Keratinocyte (primary cell): ENCODE results near the gene CCS. TPM values are rescaled to one million over a fixed set of nuclear protein-coding genes. Genes with fewer than 3 reads are reported as not detected.

Experiments
- DNase-seq: peaks from one replicate; pipeline ENCODE4 v3.0.0-alpha.2; 2011; ENCODE audit warnings: low read depth, missing footprints, low spot score
- FAIRE-seq: peaks from 2 replicates; lab custom pipeline; 2011; peaks lifted over from hg19 to GRCh38; lab: Jason Lieb, UNC
- H2AFZ ChIP-seq: 2 replicates; pipeline ENCODE4 v1.6.0; 2012; ENCODE audit warnings: low read length, control low read depth, inconsistent platforms; ENCODE audit not compliant: control insufficient read depth
- H3K27ac ChIP-seq: 2 replicates; pipeline ENCODE4 v1.5.1; 2011; ENCODE audit warnings: low read length; ENCODE audit not compliant: control insufficient read depth, insufficient read depth
- H3K27me3 ChIP-seq: 3 replicates; pipeline ENCODE4 v1.6.0; 2011; ENCODE audit warnings: low read length; ENCODE audit not compliant: control insufficient read depth, insufficient read depth; ENCODE audit errors: extremely low read depth
- H3K36me3 ChIP-seq, 2 experiments: 2 replicates in 1 of 2; 3 replicates in 1 of 2; pipeline ENCODE4 v1.5.1; 2011; ENCODE audit warnings: low read length in 2 of 2, mild to moderate bottlenecking in 1 of 2; ENCODE audit not compliant: control insufficient read depth in 2 of 2, insufficient read depth in 2 of 2; ENCODE audit errors: extremely low read depth in 1 of 2
- H3K4me1 ChIP-seq: 3 replicates; pipeline ENCODE4 v1.5.1; 2011; ENCODE audit warnings: low read length; ENCODE audit not compliant: control insufficient read depth, insufficient read depth; ENCODE audit errors: extremely low read depth
- H3K4me2 ChIP-seq: 3 replicates; pipeline ENCODE4 v1.6.0; 2011; ENCODE audit warnings: low read depth, low read length; ENCODE audit not compliant: control insufficient read depth, insufficient read depth; ENCODE audit errors: extremely low read depth
- H3K4me3 ChIP-seq, 3 experiments: fragments of 200-600 bp in 1 of 3; sonication (generic) in 1 of 3; 2 replicates in 2 of 3; 3 replicates in 1 of 3; pipeline ENCODE4 v1.5.1; 2011 to 2016; ENCODE audit warnings: low read length in 3 of 3, mild to moderate bottlenecking in 3 of 3, control low read depth in 2 of 3, inconsistent platforms in 1 of 3, low read depth in 1 of 3, mixed read lengths in 1 of 3, mixed run types in 1 of 3, moderate library complexity in 1 of 3; ENCODE audit not compliant: control insufficient read depth in 2 of 3, insufficient read depth in 2 of 3; ENCODE audit errors: extremely low read depth in 1 of 3
- H3K79me2 ChIP-seq: 2 replicates; pipeline ENCODE4 v1.6.0; 2012; ENCODE audit warnings: low read length; ENCODE audit not compliant: control insufficient read depth, insufficient read depth
- H3K9ac ChIP-seq: 3 replicates; pipeline ENCODE4 v1.6.0; 2011; ENCODE audit warnings: low read length; ENCODE audit not compliant: control insufficient read depth, insufficient read depth; ENCODE audit errors: extremely low read depth
- H3K9me1 ChIP-seq: 3 replicates; pipeline ENCODE4 v1.6.0; 2011; ENCODE audit warnings: low read length; ENCODE audit not compliant: control insufficient read depth, insufficient read depth; ENCODE audit errors: extremely low read depth
- H3K9me3 ChIP-seq: 2 replicates; pipeline ENCODE4 v1.5.1; 2012; ENCODE audit warnings: low read depth, low read length; ENCODE audit not compliant: control insufficient read depth
- H4K20me1 ChIP-seq: 3 replicates; pipeline ENCODE4 v1.6.0; 2011; ENCODE audit warnings: low read length; ENCODE audit not compliant: control insufficient read depth, insufficient read depth; ENCODE audit errors: extremely low read depth
- EZH2 ChIP-seq: IDR thresholded peaks from one replicate; pipeline ENCODE4 v1.6.1; 2012; ENCODE audit warnings: inconsistent platforms, mild to moderate bottlenecking, low read length, moderate library complexity
- dilution Hi-C: fragments of 300-500 bp; cut with MboI; formaldehyde crosslinking; loops from one replicate; pipeline ENCODE4 v1.7.0; 2020; ENCODE audit warnings: low sequenced_read_pairs; ENCODE audit not compliant: extremely low pct_ligation_motif_present
- polyA plus RNA-seq, 5 experiments: library from polyadenylated mRNA; depleted of rRNA in 3 of 5; stranded (reverse) in 3 of 5; stranded (forward) in 1 of 5; unstranded in 1 of 5; fragments of >200 nt; gene quantifications; 1 replicate in 1 of 5; 2 replicates in 3 of 5; 3 replicates in 1 of 5; pipeline versions ENCODE4 v1.2.1 to v1.2.3, GENCODE V29; 2011 to 2012; ENCODE audit warnings: missing spikeins in 2 of 5, low read depth in 1 of 5, low replicate concordance in 1 of 5
- TF ChIP-seq, protein P1 (sequence below), 3 experiments: IDR thresholded peaks in 1 of 3; conservative IDR thresholded peaks in 1 of 3; optimal IDR thresholded peaks in 1 of 3; 2 replicates in 2 of 3; 3 replicates in 1 of 3; pipeline versions ENCODE3 to v1.5.1; 2011; ENCODE audit warnings: low read length in 3 of 3, mild to moderate bottlenecking in 3 of 3, moderate library complexity in 2 of 3, control low read depth in 1 of 3, inconsistent platforms in 1 of 3; ENCODE audit not compliant: insufficient read depth in 2 of 3; ENCODE audit errors: extremely low read depth in 1 of 3

The CCS gene
- polyA plus RNA-seq, 1 donor (not counting 4 experiments of a cell fraction or from before 2014, with no cell fraction given) = 17.6 TPM

DNA sequence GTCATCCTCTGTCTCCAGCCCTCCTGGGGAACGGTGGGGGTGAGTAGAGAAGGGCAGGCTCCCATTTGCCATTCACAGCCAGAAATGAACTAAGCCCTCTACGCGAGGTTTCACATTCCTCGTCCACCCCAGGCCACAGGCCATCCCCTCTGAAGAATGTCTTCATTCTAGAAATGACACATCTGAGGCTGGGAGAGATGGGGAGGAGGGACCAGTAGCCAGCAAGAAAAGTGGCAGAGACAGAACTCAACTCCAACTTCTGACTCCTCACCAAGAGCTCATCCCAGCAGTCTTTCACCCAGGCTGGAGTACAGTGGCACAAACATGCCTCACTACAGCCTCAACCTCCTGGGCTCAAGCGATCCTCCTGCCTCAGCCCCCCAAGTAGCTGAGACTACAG is 28.0 kb upstream of the CCS start:
- Histone ChIP-seq H3K4me3 (no peak overlapping the region), H4K20me1 (no peaks in the 10 kb centered on the region), H2AFZ (no peak overlapping the region), H3K9me1 (no peaks in the 10 kb centered on the region), H3K36me3 (no peaks in the 10 kb centered on the region), H3K79me2 (no peaks in the 10 kb centered on the region), H3K27ac (no peak overlapping the region), H3K4me2 (no peak overlapping the region), H3K27me3 (peaks cover 19% of the 10 kb centered on the region), H3K4me1 (peaks cover 5% of the 10 kb centered on the region), H3K9me3 (no peaks in the 10 kb centered on the region), H3K9ac (no peak overlapping the region)
- dilution Hi-C loops = no loop called here
- FAIRE-seq = no peak
- no peak for TF ChIP-seq EZH2
- TF ChIP-seq, protein P1, sequence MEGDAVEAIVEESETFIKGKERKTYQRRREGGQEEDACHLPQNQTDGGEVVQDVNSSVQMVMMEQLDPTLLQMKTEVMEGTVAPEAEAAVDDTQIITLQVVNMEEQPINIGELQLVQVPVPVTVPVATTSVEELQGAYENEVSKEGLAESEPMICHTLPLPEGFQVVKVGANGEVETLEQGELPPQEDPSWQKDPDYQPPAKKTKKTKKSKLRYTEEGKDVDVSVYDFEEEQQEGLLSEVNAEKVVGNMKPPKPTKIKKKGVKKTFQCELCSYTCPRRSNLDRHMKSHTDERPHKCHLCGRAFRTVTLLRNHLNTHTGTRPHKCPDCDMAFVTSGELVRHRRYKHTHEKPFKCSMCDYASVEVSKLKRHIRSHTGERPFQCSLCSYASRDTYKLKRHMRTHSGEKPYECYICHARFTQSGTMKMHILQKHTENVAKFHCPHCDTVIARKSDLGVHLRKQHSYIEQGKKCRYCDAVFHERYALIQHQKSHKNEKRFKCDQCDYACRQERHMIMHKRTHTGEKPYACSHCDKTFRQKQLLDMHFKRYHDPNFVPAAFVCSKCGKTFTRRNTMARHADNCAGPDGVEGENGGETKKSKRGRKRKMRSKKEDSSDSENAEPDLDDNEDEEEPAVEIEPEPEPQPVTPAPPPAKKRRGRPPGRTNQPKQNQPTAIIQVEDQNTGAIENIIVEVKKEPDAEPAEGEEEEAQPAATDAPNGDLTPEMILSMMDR (optimal IDR thresholded peaks at IDR 0.05 in 1 of 3, IDR thresholded peaks at IDR 0.05 in 1 of 3, conservative IDR thresholded peaks at IDR 0.05 in 1 of 3; ENCODE audit: extremely low read depth in 1 of 3, insufficient read depth in 2 of 3, low read length in 3 of 3) = no peak
- no peak for DNase-seq

DNA sequence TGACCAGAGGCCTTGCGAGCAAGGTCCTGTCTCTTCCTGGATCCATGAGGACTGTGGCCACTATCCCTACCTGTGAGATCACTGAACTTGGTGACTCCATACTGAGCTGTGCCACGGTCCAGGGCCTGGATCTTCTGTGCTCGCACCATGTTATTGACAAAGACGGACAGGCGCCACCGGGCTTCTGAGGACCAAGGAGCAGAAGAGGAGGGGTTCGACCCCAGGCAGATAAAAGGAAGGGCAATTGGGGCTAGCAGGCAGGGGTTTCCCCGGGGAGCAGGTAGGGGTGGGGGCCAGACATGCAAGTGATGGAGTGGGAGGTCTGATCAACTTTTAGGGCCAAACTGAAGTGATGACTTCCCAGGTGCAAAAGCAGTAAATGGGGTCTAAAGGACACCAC is 26.8 kb upstream of the CCS start:
- no peak for FAIRE-seq
- Histone ChIP-seq H2AFZ (no peak overlapping the region), H4K20me1 (no peaks in the 10 kb centered on the region), H3K79me2 (no peaks in the 10 kb centered on the region), H3K9me3 (no peaks in the 10 kb centered on the region), H3K27me3 (peaks cover 12% of the 10 kb centered on the region), H3K36me3 (no peaks in the 10 kb centered on the region), H3K27ac (no peak overlapping the region), H3K4me1 (peaks cover 5% of the 10 kb centered on the region), H3K4me3 (no peak overlapping the region), H3K9ac (no peak overlapping the region), H3K9me1 (no peaks in the 10 kb centered on the region), H3K4me2 (no peak overlapping the region)
- dilution Hi-C loops = no loop called here
- TF ChIP-seq, protein P1 (optimal IDR thresholded peaks at IDR 0.05 in 1 of 3, IDR thresholded peaks at IDR 0.05 in 1 of 3, conservative IDR thresholded peaks at IDR 0.05 in 1 of 3; ENCODE audit: extremely low read depth in 1 of 3, insufficient read depth in 2 of 3, low read length in 3 of 3) = no peak
- TF ChIP-seq EZH2 = no peak
- DNase-seq = no peak
